ENCODE data around the gene GBA3. TPM values are rescaled to one million over a fixed set of nuclear protein-coding genes. Genes with fewer than 3 reads are reported as not detected.

Gene GBA3
- total RNA-seq, 4 donors from 2014 or later, result 0.47 TPM; not detected in 3

GRCh38 chr4:22778547-22779163 lies 85.9 kb downstream of the GBA3 start:
- Histone ChIP-seq H3K27me3 (no peaks in the 10 kb centered on the region), H3K27ac (no peak overlapping the region), H3K4me1 (no peaks in the 10 kb centered on the region), H3K36me3 (no peaks in the 10 kb centered on the region), H3K9me3 (no peaks in the 10 kb centered on the region), H3K4me3 (no peak overlapping the region)
- WGBS, result 90% methylated on average over 3 of the region's 37 CpGs
- TF ChIP-seq POLR2AphosphoS5 (IDR thresholded peaks at IDR 0.05), result no peak
- TF ChIP-seq POLR2A (IDR thresholded peaks at IDR 0.05), result no peak
- TF ChIP-seq CTCF (IDR thresholded peaks at IDR 0.05), result no peak
- TF ChIP-seq EP300 (IDR thresholded peaks at IDR 0.05), result no peak
- no peak for DNase-seq (ENCODE audit: low spot score in 2 of 2)

GRCh38 chr4:22780317-22780716 lies 87.6 kb downstream of the GBA3 start:
- TF ChIP-seq POLR2AphosphoS5 (IDR thresholded peaks at IDR 0.05) (no peak), EP300 (IDR thresholded peaks at IDR 0.05) (no peak), POLR2A (IDR thresholded peaks at IDR 0.05) (no peak), CTCF (IDR thresholded peaks at IDR 0.05) (no peak)
- H3K27ac ChIP-seq, result no peak overlapping the region
- DNase-seq (ENCODE audit: low spot score in 2 of 2), result no peak
- no peak overlapping the region for H3K4me3 ChIP-seq
- no peaks in the 10 kb centered on the region for H3K4me1 ChIP-seq
- WGBS, result 50% methylated on average over 4 of the region's 4 CpGs
- H3K27me3 ChIP-seq, result no peaks in the 10 kb centered on the region
- H3K36me3 ChIP-seq, result no peaks in the 10 kb centered on the region
- no peaks in the 10 kb centered on the region for H3K9me3 ChIP-seq

- WGBS, result 74% methylated on average over 3 of the region's 3 CpGs
- Histone ChIP-seq H3K4me1 (no peaks in the 10 kb centered on the region), H3K4me3 (no peak overlapping the region), H3K9me3 (no peaks in the 10 kb centered on the region), H3K27ac (no peak overlapping the region), H3K27me3 (no peaks in the 10 kb centered on the region), H3K36me3 (no peaks in the 10 kb centered on the region)
- TF ChIP-seq EP300 (IDR thresholded peaks at IDR 0.05) (no peak), POLR2AphosphoS5 (IDR thresholded peaks at IDR 0.05) (no peak), POLR2A (IDR thresholded peaks at IDR 0.05) (no peak), CTCF (IDR thresholded peaks at IDR 0.05) (no peak)
- DNase-seq (ENCODE audit: low spot score in 2 of 2), result no peak
These were observed 88.1 kb downstream of the GBA3 start for GRCh38 chr4:22780797-22781196.

GRCh38 chr4:22787753-22788375 lies 95.1 kb downstream of the GBA3 start:
- no peak overlapping the region for H3K27ac ChIP-seq
- H3K4me3 ChIP-seq, result no peak overlapping the region
- 76% methylated on average over 6 of the region's 6 CpGs for WGBS
- no peaks in the 10 kb centered on the region for H3K9me3 ChIP-seq
- no peak for DNase-seq (ENCODE audit: low spot score in 2 of 2)
- no peaks in the 10 kb centered on the region for H3K36me3 ChIP-seq
- no peaks in the 10 kb centered on the region for H3K4me1 ChIP-seq
- no peak for TF ChIP-seq POLR2AphosphoS5 (IDR thresholded peaks at IDR 0.05)
- TF ChIP-seq CTCF (IDR thresholded peaks at IDR 0.05), result no peak
- no peak for TF ChIP-seq POLR2A (IDR thresholded peaks at IDR 0.05)
- TF ChIP-seq EP300 (IDR thresholded peaks at IDR 0.05), result no peak
- no peaks in the 10 kb centered on the region for H3K27me3 ChIP-seq

GRCh38 chr4:22790631-22791030 lies 97.9 kb downstream of the GBA3 start:
- WGBS, result 83% methylated on average over 2 of the region's 2 CpGs

More at GRCh38 chr4:22790631-22791030, 97.9 kb downstream of the GBA3 start:
- TF ChIP-seq CTCF (IDR thresholded peaks at IDR 0.05) (no peak), POLR2A (IDR thresholded peaks at IDR 0.05) (no peak), POLR2AphosphoS5 (IDR thresholded peaks at IDR 0.05) (no peak), EP300 (IDR thresholded peaks at IDR 0.05) (no peak)
- no peak overlapping the region for H3K4me3 ChIP-seq
- H3K9me3 ChIP-seq, result no peaks in the 10 kb centered on the region
- H3K4me1 ChIP-seq, result no peaks in the 10 kb centered on the region
- H3K27ac ChIP-seq, result no peak overlapping the region
- H3K36me3 ChIP-seq, result no peaks in the 10 kb centered on the region
- no peaks in the 10 kb centered on the region for H3K27me3 ChIP-seq
- no peak for DNase-seq (ENCODE audit: low spot score in 2 of 2)
